Ammon's horn (tissue), 1 donor: ENCODE measurements around the gene UBE3B.
A peak's percentile ranks its signal among the peaks of the same experiment; 100 is the strongest.

ENCODE experiments used
- DNase-seq: peaks from one replicate; pipeline ENCODE4 v3.0.0-alpha.2; 2016; ENCODE audit warnings: low spot score

UBE3B gene

DNA sequence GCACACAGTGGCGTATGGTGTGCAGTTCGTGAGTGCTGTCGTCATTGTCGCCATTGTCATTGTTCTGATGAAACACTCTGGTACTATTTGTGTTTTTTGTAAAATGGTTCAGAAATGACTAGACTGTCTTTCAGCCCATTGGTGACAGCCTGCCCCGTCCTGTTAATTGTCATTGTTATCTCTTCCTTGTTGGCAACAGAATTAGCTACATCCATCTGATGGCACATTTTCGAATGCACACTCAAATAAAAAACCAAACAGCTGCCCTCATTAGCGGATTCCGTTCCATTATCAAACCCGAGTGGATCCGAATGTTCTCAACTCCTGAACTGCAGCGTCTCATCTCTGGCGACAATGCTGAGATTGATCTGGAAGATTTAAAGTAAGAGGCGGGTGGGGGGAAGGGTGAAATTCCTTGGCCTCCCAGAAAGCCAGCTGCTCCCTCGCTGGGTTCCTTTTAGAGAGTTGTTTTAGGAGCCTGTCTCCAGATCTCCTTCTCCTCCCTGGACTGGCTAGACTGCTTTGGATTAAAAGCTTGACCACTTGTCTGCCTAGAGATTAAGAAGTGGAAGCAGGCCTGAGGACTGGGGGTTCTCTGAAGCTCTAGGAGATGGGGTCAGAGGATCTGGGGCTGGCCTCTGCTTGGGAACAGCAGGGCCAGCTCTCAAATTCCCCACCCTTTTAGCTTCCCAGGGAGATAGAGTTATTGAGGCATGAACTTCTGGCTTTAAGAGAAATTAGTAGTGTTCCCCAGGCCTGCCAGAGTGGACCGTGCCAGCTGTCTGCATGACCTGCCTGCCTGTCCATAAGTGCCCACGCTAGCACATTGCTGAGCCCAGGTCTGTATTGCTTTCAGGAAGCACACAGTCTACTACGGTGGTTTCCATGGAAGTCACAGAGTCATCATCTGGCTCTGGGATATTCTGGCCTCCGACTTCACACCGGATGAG lies 52.5 kb downstream of the UBE3B start:
- DNase-seq: peak; percentile 60

DNA sequence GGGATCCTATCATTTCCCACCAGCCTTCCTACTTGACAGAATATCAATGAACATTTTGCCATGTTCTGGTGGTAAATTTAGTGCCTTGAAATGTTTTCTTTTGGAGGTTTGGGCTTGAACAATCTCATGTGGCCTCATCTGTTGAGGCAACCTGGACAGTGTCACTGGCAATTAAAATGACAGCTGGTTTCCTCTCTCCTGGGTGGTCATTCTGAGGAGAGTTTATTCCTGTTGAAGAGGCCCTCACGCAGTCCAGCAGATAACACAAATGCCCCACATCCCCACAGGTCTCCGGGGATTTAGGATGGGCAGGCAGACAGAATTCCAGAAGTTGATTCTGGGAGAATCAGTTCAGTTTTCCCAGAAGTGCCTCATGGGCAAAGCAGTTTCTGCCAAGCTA lies 54.0 kb downstream of the UBE3B start:
- no peak for DNase-seq

- no peak for DNase-seq
These were observed 55.5 kb downstream of the UBE3B start for GRCh38 chr12:109532721-109533486.

DNA sequence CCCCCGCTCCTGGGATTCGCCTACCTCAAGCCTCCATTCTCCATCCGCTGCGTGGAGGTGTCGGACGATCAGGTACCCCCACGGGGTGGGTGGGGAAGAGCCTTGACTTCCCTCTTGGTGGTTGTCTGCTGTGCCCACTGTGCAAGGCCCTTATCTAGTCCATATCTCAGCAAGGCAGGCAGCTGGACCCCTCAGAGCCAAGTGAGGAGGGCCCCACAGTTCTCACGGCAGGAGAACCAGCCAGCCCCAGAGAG lies 56.0 kb downstream of the UBE3B start:
- no peak for DNase-seq

- no peak for DNase-seq
These were observed 57.0 kb downstream of the UBE3B start for GRCh38 chr12:109534456-109534855.

- no peak for DNase-seq
These were observed 57.9 kb downstream of the UBE3B start for GRCh38 chr12:109535231-109535862.

DNA sequence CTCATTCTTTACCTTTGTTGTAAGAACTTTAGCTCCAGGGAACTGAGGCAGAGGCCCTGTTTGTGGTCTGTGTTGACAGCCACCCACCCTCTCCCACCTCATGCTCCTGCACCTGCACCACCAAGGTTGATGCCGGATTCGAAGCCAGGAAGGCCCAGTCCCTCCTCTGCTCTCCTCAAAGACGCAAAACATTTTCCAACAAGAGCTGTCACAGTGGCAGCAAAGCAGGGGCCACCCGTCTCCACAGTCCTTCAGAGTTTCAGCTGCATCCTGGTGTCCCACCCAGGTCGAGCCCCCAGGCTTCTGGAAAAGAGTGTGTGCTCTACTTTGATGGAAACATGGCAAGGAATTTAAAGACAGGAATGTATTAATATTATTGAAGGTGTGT lies 58.4 kb downstream of the UBE3B start:
- no peak for DNase-seq

DNA sequence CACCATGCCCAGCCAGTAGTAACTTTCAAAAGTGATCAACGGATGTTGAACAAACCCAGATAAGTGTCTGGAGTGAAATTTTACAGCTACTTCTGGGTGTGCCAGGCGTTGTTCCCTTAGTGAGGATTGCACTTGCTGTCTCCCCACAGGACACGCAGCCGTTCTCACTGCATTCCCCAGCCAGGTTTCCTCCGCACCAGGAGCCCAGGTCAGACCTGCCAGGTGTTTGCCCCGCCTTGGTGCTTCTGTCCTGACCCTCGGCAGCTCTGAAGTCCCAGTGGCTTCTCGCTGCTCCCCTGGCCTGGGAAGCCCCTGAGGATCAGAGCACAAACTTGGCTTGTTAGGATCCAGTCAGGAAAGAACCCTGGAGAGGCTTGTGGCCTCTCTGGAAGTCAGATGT lies 59.7 kb downstream of the UBE3B start:
- no peak for DNase-seq

GRCh38 chr12:109538191-109538863 lies 60.9 kb downstream of the UBE3B start:
- no peak for DNase-seq

- no peak for DNase-seq
These were observed 62.1 kb downstream of the UBE3B start for GRCh38 chr12:109539508-109539907.

GRCh38 chr12:109540526-109541412 lies 63.3 kb downstream of the UBE3B start:
- peak; percentile 69 for DNase-seq

DNA sequence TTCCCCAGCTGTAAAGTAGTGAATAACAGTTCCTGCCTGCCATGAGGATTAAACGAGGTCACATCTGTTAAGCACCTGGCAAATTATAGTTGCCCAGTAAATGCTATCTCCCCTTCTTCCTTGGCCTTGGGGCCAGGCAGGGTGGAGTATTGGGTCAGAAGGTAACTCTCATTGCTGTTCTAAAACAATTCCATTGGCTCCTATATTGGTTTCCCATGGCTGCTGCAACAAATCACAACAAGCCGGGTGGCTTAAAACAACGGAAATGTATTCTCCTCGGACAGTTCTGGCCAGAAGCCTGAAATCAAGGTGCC lies 63.9 kb downstream of the UBE3B start:
- no peak for DNase-seq

GRCh38 chr12:109542014-109542413 lies 64.6 kb downstream of the UBE3B start:
- DNase-seq: no peak

- DNase-seq: no peak
These were observed 65.4 kb downstream of the UBE3B start for GRCh38 chr12:109542876-109543275.

- no peak for DNase-seq
These were observed 67.6 kb downstream of the UBE3B start for GRCh38 chr12:109544955-109545531.

- no peak for DNase-seq
These were observed 68.4 kb downstream of the UBE3B start for GRCh38 chr12:109545826-109546225.

- DNase-seq: no peak
These were observed 69.9 kb downstream of the UBE3B start for GRCh38 chr12:109547286-109547685.

DNA sequence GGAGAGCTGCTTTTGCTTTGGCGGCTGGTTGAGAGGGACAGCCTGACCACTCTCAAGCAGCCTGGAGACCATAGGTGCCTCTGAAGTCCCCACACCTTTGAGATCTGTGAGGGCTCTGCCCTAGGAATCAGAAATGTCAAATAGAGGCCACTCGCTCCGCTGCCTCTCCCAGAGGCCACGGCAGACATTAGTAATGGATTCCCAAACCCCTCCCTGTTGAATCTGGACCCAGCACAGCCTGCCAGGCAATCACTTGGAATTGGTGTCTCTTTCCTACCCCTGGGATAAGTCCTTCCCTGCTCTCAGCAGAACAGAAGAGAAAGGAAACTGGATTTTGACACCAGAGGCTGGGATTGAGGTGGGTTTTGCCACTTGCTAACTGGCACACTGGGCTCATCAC lies 70.8 kb downstream of the UBE3B start:
- DNase-seq: no peak

- no peak for DNase-seq
These were observed 72.3 kb downstream of the UBE3B start for GRCh38 chr12:109549613-109550270.

- DNase-seq: no peak
These were observed 72.8 kb downstream of the UBE3B start for GRCh38 chr12:109550281-109550680.

- DNase-seq: no peak
These were observed 73.7 kb downstream of the UBE3B start for GRCh38 chr12:109551108-109551507.
